ENCODE measurements around the gene IFT80. TPM values are rescaled to one million over a fixed set of nuclear protein-coding genes. Genes with fewer than 3 reads are reported as not detected.

The IFT80 gene
- total and polyA plus RNA-seq, 2 of the 4 experiments (the other 2 are of a cell fraction), result 15.2 to 16.8 TPM

DNA sequence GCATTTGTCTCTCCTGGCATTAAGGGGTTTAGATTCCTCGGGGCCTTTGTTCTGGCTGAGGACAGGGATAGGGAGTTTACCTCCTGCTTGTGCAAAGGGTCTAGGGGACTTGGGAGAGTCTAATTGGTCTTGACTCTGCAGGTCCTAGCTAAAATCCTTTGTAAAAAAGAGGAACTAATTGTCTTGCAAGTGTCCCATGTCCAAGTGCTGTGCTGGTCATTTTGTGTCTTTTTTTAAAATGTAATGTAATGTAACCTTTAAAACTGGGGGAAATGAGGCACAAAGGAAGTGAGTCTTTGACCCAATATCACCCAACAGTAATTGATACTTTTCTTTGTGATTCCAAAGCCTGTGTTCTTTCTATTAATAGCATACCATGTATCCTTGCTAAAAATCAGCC is 188.7 kb downstream of the IFT80 start:
- Histone ChIP-seq H2BK120ac (ENCODE audit: low read depth, low read length) (no peak overlapping the region), H3K79me1 (ENCODE audit: low read depth in 1 of 2, low read length in 2 of 2) (no peaks in the 10 kb centered on the region), H4K91ac (ENCODE audit: insufficient read depth, low read depth, low read length) (no peak overlapping the region), H2AK5ac (ENCODE audit: low read depth, low read length) (no peak overlapping the region), H3K14ac (replicated peaks; ENCODE audit: low read depth, low read length) (no peak overlapping the region), H4K8ac (ENCODE audit: low read depth in 2 of 2, low read length in 2 of 2) (no peak overlapping the region), H3K27ac (ENCODE audit: insufficient read depth, low read length) (no peak overlapping the region), H3K9ac (ENCODE audit: low read depth, low read length) (no peak overlapping the region), H3K4me1 (ENCODE audit: control insufficient read depth, insufficient read depth, low read length) (no peaks in the 10 kb centered on the region), H2BK5ac (ENCODE audit: low read depth, low read length, poor library complexity, severe bottlenecking) (no peak overlapping the region), H2BK20ac (ENCODE audit: low read depth, low read length) (no peak overlapping the region), H3K36me3 (ENCODE audit: control insufficient read depth, insufficient read depth, low read length) (no peaks in the 10 kb centered on the region), H4K5ac (ENCODE audit: low read depth, low read length) (no peak overlapping the region), H3K23ac (ENCODE audit: low read depth, low read length) (no peak overlapping the region), H3K4ac (ENCODE audit: low read depth, low read length) (no peak overlapping the region), H2BK15ac (ENCODE audit: low read depth, low read length) (no peak overlapping the region), H3K27me3 (ENCODE audit: control insufficient read depth, insufficient read depth, low read length) (peaks cover 8% of the 10 kb centered on the region), H3K9me1 (ENCODE audit: insufficient read depth, low read length) (no peaks in the 10 kb centered on the region), H4K20me1 (ENCODE audit: insufficient read depth, low read length) (no peaks in the 10 kb centered on the region), H3K4me3 (ENCODE audit: insufficient read depth, low read depth, low read length) (no peak overlapping the region), H3K56ac (ENCODE audit: extremely low read depth, insufficient read depth, low read length) (no peak overlapping the region), H3K18ac (ENCODE audit: low read depth, low read length) (no peak overlapping the region), H3K4me2 (ENCODE audit: low read depth, low read length) (no peak overlapping the region), H2AK9ac (replicated peaks; ENCODE audit: low read depth, low read length, poor library complexity) (no peak overlapping the region), H2AFZ (replicated peaks; ENCODE audit: low read length, poor library complexity) (no peak overlapping the region), H3K9me3 (ENCODE audit: control insufficient read depth, insufficient read depth, low read length) (no peaks in the 10 kb centered on the region; the same call in 1 of the 2 replicates)
- DNase-seq (no peak), ATAC-seq (ENCODE audit: low read depth) (no peak)
- no TSS peak for BruUV-seq (replicated peaks)
- POLR2A ChIA-PET (ENCODE audit: unreplicated experiment), result no interaction called here
- CTCF ChIA-PET, result interaction anchor here (1.3 to 2.9 kb wide), 2 partner anchors 9 to 47 kb away, joined by 3 to 10 read pairs; no protein-coding TSS in a partner anchor
- WGBS, 2 experiments (ENCODE audit: extremely low coverage in 2 of 2, insufficient read length in 1 of 2), result no CpG with 5 or more reads among the region's 1 CpG
- intact Hi-C loops (cut with micrococcal nuclease) (loop anchor here (2.0 to 5.0 kb wide), 3 partner anchors 48 to 326 kb away; no protein-coding TSS in a partner anchor), dilution Hi-C loops (cut with HindIII; ENCODE audit: low sequenced_read_pairs, unreplicated experiment) (no loop called here), in situ Hi-C loops (cut with MboI; ENCODE audit: low sequenced_read_pairs) (no loop called here)
- no peak for TF ChIP-seq MAFK (IDR thresholded peaks at IDR 0.05; ENCODE audit: low read depth, low read length)
- no peak for TF ChIP-seq NFE2L2 (IDR thresholded peaks at IDR 0.05; ENCODE audit: low read depth, low read length)
- no peak for TF ChIP-seq BHLHE40 (IDR thresholded peaks at IDR 0.05; ENCODE audit: low read depth, low read length)
- TF ChIP-seq, protein P1, sequence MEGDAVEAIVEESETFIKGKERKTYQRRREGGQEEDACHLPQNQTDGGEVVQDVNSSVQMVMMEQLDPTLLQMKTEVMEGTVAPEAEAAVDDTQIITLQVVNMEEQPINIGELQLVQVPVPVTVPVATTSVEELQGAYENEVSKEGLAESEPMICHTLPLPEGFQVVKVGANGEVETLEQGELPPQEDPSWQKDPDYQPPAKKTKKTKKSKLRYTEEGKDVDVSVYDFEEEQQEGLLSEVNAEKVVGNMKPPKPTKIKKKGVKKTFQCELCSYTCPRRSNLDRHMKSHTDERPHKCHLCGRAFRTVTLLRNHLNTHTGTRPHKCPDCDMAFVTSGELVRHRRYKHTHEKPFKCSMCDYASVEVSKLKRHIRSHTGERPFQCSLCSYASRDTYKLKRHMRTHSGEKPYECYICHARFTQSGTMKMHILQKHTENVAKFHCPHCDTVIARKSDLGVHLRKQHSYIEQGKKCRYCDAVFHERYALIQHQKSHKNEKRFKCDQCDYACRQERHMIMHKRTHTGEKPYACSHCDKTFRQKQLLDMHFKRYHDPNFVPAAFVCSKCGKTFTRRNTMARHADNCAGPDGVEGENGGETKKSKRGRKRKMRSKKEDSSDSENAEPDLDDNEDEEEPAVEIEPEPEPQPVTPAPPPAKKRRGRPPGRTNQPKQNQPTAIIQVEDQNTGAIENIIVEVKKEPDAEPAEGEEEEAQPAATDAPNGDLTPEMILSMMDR (conservative IDR thresholded peaks at IDR 0.05; ENCODE audit: low read depth, low read length), result no peak
- no peak for TF ChIP-seq CEBPB (IDR thresholded peaks at IDR 0.05; ENCODE audit: low read depth, low read length)
- TF ChIP-seq RCOR1 (IDR thresholded peaks at IDR 0.05; ENCODE audit: insufficient replicate concordance, low read length), result no peak
- TF ChIP-seq POLR2A (IDR thresholded peaks at IDR 0.05; ENCODE audit: low read depth, low read length), result no peak
- no peak for TF ChIP-seq FOS (IDR thresholded peaks at IDR 0.05; ENCODE audit: low read depth, low read length)
- no peak for TF ChIP-seq RFX5 (IDR thresholded peaks at IDR 0.05; ENCODE audit: low read depth, low read length)
- no peak for TF ChIP-seq MXI1 (IDR thresholded peaks at IDR 0.05; ENCODE audit: borderline replicate concordance, low read depth, low read length)
- no peak for TF ChIP-seq MAZ (IDR thresholded peaks at IDR 0.05; ENCODE audit: borderline replicate concordance, low read depth, low read length)
